GM19328 (cell line): ENCODE results near the gene ARID5A.
"Not testable (repeated sequence)": the region's sequence is repeated elsewhere in the genome, so short reads cannot be mapped to it uniquely, and the experiment has no call there.

Experiments
- ATAC-seq: cut with Tn5 transposase; IDR thresholded peaks from one replicate; pipeline ENCODE4 v1.9.1; 2021; ENCODE audit warnings: mild to moderate bottlenecking, moderate library complexity; ENCODE audit not compliant: unreplicated experiment

Gene ARID5A

DNA sequence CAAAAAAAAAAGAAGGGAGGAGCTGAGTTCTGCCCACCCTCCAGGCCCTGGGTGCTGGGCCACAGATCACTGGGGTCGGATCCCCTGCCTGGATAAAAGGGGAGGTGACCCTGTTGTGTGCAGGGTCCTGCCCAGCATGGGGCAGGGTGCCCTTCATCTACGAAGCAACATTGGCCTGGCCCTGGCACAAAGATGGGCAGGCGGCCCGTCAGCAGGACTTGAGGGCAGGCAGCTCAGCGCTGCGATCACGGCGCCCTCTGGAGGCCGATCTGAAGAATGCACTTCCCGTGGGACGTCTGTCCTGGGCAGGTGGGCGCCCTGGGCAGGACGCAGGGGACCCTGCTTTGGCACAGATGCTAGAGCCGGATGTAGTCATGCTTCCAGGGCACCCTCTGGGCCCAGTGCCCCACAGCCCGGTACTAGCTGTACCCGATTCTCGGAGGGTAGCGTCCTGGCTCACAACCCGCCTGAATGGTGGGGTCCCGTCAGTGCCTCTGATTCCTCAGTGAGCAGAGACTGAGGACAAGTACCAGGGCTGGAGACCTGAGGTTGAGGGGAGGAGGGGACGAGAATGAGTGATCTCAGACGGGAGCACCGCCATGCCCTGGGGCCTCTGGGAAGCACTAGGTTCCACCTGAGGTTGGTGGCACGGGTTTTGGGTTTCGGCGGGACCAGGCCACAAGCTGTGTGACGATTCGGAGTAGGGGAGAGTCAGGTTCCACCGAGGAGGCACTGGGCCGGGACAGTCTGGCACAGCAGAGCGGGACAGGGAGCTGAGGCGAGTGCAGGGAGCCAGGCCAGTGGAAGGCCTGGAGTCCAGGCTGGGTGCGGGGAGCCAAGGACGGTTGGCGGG lies 18.0 kb downstream of the ARID5A start:
- no peak for ATAC-seq

DNA sequence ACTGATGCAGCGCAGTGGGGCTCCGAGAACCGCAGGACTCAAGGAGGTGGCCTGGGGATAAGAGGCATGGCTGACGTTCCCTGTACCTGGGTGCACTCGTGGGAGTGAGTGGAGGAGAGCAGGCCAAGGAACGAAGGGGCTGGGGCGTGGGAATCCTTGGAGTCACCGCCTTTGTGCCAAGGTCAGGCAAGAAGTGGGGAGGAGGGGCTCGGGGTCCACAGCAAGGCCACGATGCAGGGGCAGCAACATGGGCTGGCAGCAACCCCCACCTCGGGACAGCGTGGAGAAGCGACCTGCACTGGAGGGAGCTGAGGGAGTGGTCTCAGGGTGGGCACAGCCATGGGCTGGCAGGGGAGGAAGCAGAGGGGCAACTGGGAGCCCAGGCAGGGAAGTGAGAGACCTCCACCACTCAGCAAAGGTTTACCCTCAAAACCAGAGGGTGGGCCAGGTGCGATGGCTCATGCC lies 18.6 kb downstream of the ARID5A start:
- ATAC-seq: no peak

DNA sequence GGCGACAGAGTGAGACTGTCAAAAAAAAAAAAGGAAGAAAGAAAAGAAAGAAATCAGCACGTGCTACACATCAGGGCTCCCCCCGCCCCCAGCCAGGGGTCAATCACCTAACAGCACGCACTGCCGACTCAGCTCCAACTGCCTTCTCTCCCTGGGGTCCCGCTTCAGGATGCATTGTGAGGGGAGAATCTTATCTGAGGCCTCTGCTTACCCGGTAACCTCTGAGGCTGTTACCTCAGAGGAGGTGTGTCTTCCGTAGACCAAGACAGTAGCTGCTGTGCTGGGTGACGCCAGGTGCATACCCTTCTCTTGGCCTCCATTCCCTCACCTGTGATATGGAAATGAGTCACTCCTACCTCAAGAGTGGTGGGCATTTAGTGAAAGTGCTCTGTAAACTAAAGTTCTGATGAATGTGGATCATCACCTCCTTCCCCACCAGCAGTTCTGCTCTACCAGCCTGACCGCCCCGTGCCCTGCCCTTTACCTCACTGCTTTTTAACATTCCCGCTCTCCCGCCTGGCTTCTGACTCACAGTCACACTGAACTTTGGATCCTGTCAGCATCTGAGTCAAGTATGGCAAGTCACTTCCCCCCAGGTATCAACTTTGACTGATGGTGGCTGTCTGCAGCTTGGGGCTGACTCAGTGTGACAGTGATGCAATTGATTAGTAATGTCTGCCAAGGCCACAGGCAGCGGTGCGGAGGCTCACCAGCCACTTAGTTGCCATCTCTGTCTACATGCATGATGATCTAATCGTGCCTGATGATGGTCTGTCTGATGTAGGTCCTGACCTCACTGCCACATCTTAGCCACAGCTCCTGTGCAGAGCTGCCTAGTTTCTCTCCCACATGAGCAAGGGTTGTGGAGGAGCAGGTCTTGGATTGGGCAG lies 20.1 kb downstream of the ARID5A start:
- ATAC-seq: no peak

DNA sequence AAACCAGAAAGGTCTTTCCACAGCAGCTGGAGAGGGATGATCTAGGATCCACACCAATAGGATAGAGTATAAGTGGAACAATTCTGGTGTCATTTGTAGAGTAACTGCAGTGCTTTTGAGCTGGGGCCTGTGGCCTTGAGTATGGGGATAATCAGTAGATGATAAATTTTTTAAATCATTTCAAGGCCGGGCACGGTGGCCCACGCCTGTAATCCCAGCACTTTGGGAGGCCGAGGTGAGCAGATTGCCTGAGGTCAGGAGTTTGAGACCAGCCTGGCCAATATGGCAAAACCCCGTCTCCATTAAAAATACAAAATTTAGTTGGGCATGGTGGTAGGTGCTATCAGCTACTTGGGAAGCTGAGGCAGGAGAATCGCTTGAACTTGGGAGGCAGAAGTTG lies 20.9 kb downstream of the ARID5A start:
- not testable (repeated sequence) for ATAC-seq

DNA sequence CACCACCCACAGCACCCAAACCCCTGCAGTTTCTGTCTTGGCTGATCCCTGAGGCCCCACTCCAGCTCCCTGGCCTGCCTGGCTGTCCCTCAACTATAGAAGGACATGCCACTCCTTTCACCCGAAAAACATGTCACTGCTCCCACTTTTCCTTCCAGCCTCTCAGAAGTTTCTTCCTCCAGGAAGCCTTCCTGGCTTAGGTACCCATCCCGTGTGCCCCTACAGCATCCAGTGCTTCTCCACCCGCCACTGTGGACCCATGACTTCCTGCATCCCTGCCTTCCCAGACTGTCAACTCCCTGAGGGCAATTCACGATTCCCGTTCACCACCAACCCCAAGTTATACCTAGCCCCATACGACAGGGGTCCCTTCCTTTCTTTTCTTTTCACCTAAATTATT lies 21.5 kb downstream of the ARID5A start:
- no peak for ATAC-seq

DNA sequence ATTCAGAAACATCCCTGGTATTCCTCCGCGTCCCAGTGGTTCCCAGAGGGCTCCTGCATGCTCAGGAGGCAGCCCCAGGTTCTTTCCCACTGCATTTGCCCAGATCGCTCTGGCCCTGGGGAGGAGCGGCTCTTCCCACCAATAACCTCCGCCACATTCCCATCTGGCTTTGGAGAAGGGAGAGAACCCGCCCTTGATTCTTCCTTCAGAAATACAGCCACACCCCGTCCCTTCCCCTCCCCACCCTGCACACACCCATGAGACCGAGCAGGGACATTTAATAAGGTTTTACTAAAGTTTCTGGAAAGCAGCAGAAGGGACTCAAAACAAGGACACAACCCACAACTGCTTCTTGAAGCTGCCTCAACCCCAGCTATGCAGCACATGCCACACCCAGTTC lies 21.9 kb downstream of the ARID5A start:
- no peak for ATAC-seq

DNA sequence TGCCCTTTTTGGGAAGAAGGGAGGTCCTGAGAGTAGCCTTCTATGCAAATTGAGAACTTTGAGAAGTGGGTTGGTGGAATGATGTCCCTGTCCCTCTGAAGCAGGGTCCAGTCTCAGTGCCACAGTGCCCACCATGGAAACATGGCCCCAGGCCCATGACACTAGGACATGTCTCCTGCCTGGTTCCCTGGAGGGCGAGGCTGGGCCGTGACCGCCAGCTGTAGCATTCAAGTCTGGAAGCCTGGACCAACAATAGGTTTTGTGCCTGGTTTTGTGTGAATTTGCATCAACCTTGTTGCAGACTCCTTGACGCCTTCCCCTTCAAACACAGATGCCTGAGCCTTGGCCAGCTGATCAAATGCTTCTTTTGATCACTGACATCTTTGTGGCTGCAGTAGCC lies 27.5 kb downstream of the ARID5A start:
- ATAC-seq: no peak

DNA sequence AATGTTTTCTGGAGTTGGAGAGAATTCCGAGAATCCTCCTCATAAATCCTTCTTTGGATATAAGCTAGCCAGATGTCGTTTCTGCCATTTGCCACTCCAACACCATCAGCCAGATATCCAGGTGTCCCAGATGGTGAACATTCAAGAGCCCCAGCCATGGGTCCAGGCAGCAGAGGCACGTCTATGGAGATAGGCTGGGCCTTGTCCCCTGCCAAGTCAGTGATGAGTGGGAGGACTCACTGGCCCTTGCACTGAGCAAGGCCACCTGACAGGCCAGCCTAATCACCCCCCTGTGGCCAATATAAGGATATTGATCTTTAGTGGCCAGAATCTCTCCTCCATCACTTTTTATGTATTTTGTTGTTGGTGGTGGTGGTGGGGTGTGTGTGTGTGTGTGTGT lies 28.0 kb downstream of the ARID5A start:
- no peak for ATAC-seq

DNA sequence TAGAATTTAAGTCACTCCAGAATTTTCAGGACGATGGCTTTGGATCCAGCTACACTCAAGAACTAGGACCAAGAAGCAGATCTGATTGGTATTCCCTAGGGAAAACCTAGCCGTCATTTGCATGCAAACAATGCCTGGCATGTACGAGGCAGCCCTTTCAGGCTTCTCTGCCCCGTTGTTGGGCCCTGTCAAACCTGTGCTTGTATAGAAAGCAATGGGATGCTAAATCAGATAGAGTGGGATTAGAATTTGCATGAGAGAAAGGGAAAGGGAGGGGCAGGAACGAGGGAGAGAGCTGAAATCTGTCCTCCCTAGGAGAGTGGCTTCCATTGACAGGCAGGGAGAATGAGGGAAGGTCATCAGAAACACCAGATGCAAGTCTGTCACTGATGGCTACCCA lies 28.6 kb downstream of the ARID5A start:
- no peak for ATAC-seq

DNA sequence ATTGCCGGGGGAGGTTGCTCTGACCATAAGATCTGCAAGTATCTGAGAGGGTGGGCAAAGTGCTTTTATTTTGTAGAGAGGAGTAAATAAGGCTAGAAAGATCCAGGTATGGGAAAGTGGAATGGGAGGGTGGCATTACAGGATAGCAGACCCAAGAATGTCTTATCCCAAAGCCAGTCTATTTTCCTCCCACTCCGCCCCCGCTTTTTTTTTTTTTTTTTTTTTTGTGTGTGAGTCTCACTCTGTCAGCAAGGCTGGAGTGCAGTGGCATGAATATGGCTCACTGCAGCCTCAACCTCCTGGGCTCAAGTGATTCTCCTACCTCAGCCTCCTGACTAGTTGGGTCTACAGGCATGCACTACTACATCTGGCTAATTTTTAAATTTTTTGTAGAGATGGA lies 31.5 kb downstream of the ARID5A start:
- no peak for ATAC-seq

DNA sequence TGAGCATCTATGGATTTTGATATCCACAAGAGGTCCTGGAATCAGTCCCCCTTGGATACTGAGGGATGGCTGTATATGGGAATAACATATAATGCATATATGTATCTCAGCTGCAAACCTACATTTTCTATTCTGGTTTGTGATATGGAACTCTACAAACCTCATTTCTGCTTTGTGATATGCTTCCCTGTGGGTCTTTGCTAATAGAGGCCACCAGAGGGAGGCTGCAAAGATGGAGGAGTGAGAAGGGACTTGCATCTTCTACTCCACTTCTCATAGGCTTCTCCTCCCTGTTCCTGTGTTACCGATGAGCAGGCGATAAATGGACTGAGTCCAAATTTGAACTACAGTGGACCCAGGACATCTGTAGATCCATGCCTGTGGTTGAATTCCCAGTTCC lies 37.8 kb downstream of the ARID5A start:
- no peak for ATAC-seq

DNA sequence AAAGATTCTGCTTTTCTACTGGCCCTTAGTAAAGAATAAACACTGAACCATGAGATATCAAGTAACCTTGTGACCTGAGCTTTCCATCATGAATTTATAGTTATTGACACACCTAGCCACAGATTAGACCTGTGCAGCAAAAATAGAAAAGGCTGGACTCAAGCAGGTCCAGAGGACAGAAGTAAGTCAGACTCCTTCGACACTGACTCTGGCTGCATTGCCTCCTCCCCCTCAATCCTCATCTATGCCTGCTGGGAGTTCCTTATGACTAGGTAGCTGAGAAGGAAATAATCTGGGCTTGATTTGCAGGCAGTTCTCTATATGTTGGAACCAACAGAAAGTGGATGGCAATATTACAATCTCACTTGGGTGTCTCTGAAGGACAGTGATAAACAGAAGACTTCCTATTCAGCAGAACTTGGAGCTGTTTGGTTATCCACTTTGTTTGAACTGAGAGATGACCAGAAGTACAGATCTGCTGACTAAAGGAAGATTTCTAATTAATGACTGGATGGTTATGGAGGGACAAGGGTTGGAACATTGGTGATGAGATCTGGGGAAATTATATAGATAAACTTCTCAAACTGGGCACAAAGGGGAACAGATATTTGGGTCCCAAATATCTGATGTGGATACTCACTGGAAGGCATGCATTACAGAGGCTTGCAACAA lies 39.4 kb downstream of the ARID5A start:
- no peak for ATAC-seq

DNA sequence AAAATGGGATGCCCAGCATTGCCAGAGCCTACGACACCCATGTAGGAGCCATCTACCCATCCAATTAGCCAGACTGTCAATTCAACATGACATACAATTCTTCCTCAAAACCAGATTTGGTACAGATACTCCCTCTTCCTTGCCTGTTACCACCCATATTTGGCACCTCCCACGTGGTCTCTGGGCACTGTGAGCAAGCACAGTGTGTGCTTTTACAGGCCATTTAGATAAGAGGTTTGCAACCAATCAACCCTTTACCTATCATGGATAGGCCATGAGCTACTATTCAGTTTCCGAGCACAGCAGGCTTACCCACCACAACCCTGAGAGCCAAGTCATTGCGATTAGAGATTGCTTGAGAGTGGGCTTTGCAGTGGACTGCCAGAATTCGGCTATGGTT lies 40.9 kb downstream of the ARID5A start:
- ATAC-seq: no peak

DNA sequence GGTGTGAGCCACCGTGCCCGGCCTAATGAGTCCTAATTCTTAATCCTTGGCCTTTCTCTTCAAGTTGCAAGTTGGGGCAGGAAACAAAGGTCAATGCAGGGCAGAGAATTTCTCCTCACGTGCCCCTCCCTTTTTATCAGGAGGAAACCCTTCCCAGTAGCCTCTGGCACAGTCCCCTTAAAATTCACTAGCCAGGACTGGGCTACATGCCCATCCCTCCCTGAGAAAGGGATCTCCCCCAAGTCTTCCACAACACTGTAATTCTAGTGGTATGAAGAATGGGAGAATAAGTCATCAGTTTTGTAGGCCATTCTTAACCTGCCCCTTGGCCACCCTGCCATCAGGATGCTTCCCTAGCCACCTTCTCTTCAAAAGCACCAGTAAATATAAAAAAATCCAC lies 42.2 kb downstream of the ARID5A start:
- ATAC-seq: no peak

DNA sequence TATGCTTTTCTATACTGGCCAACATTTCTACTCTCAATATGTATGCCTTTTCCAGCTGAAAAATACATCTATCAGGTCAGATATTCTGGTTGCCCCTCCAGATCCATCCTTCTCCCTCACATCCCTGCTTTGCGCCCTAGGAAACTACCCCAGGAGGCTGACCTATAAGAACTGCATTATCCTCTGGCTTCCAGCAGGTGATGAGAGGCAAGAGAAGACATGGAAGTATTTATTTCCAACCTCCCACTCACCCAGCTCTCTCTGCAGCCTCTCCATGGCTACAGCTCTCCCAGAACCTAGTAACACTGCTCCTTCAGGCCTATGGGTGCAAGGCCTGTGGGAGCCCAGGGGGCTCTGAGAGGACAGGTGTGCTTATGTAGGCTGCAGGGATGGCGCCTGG lies 42.9 kb downstream of the ARID5A start:
- no peak for ATAC-seq

DNA sequence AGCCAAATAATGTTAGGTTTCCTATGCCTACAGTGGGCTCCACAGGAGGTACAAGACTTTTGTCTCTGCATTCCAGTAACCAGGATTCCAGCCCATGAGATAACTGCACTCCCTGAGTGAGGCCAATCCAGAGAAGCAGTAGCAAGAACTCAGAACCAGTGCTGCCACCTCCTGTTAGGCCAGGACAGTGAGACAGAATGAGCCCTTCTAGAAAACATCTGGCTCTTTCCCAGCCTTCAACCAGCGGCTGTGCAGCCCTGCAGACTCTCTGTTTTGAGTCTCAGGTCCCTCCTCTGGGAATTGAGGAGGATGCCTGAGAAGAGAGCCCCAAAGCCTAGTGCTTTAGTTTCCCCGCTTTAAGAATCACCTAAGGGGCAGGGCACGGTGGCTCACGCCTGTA lies 44.2 kb downstream of the ARID5A start:
- no peak for ATAC-seq

DNA sequence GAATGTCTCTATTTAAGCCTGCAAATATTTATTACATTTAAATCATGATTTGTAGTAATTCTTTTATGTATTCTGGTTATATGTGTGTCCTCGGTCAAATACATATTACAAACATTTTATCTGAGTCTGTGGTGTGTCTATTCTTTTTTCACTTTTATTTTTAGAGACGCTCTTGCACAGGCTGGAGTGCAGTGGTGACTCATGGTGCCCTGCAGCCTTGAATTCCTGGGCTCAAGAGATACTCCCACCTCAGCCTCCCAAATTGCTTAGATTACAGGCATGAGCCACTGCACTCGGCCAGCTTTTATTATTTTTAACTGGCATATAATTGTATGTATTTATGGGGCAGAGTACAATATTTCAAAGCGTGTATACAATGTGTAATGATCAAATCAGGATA lies 47.5 kb downstream of the ARID5A start:
- no peak for ATAC-seq

DNA sequence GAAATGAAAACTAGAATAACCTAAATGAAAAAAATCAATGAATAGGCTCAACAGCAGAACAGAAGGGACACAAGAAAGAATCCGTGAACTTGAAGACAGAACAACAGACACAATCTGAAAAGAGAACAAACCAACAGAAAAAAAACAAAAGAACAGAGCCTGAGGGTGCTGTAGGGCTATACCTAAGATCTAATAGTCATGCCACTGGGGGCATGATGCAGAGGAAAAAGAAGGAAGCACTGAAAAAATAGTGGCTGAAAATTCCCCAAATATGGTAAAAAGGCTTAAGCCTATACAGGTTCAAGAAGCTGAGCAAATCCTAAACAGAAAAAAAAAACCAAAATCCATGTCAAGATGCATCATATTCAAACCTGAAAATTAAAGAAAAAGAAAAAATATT lies 51.3 kb downstream of the ARID5A start:
- no peak for ATAC-seq

DNA sequence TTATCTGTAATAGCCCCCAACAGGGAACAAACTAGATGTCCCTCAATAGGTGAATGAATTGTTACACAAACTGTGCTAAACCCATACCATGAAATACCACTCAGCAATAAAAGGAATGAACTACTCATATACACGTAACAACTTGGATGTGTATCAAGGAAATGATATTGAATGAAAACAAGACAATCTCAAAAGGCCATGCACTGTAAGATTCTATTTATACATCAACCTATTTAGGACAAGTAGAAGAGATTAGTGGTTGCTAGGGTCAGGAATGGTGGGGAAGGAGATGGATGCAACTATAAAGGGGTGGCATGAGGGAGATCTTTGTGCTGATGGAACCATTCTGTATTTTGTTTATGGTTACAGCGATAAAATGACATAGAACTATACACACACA lies 54.5 kb downstream of the ARID5A start:
- ATAC-seq: no peak

DNA sequence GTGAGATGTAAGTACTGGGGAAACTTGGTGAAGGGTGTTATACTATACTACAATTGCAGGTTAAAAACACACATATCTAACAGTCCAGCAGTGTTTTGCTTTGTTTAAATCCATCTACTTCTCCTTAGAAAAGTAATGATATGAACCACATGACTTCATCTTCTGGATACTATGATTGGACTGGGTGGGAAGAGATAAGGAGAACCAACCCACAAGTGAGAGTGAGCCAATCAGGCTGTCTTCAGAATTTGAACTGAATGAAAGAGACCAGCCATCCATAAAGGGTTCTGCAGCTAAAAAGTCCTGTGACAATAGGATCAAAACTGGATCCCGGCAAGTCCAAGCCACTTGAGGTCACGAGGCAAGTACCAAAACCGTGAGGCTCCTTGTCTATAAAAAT lies 54.9 kb downstream of the ARID5A start:
- ATAC-seq: no peak

DNA sequence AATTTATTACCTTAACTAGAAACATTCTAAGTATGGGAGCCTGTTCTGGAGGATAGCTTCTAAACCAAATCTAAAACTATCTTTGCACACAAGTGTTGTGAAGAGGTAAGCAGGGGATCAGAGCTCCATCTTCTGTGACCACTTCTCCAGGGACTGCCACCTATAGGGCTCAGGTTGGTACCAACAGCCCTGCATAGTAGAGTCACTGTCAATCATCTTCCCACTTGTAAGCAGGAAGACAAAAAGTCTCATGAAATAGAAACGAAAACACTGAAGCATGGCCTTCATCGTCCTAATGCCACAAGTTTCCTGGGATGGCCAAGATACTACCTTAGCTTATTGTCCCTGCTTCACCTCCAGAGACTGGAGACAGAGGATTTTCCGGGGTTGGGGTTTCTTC lies 57.7 kb downstream of the ARID5A start:
- ATAC-seq: no peak
